HepG2 (cell line): ENCODE measurements around the gene LMAN1L. TPM values are rescaled to one million over a fixed set of nuclear protein-coding genes. Genes with fewer than 3 reads are reported as not detected.
A peak's percentile ranks its signal among the peaks of the same experiment; 100 is the strongest.

Source experiments
- ESRRA ChIP-seq: sonication (generic); formaldehyde crosslinking; IDR thresholded peaks from 2 replicates; pipeline ENCODE4 v1.5.1; 2020; ENCODE audit warnings: mild to moderate bottlenecking, low read depth, missing genetic modification reagents
- HDAC2 ChIP-seq: sonication (generic); formaldehyde crosslinking; IDR thresholded peaks from 2 replicates; pipeline ENCODE4 v1.4.0; 2020; ENCODE audit warnings: missing genetic modification reagents
- KDM5A ChIP-seq: fragments of 200-600 bp; sonication (generic); IDR thresholded peaks from 2 replicates; pipeline ENCODE4 v1.7.0; 2018; ENCODE audit warnings: antibody characterized with exemption, mild to moderate bottlenecking, low read length, borderline replicate concordance
- KLF9 ChIP-seq: IDR thresholded peaks from 2 replicates; pipeline ENCODE4 v1.6.1; 2016; ENCODE audit warnings: low read depth
- LCORL ChIP-seq, 2 experiments: fragments of 450-650 bp in 1 of 2; sonication (generic) in 1 of 2; formaldehyde crosslinking in 1 of 2; IDR thresholded peaks; 2 replicates each; pipeline versions ENCODE4 v1.5.0 to v1.6.1; 2017 to 2020; ENCODE audit warnings: antibody characterized with exemption in 1 of 2, missing genetic modification reagents in 1 of 2
- MED1 ChIP-seq: sonication (generic); formaldehyde crosslinking; IDR thresholded peaks from 2 replicates; pipeline ENCODE4 v1.4.0; 2020; ENCODE audit warnings: missing genetic modification reagents
- MTF2 ChIP-seq: sonication (generic); formaldehyde crosslinking; IDR thresholded peaks from 2 replicates; pipeline ENCODE4 v1.5.0; 2020; ENCODE audit warnings: missing genetic modification reagents, borderline replicate concordance
- NR2F2 ChIP-seq: IDR thresholded peaks from 2 replicates; pipeline ENCODE4 v1.6.1; 2012; ENCODE audit warnings: low read depth, inconsistent platforms, borderline replicate concordance
- RBAK ChIP-seq: sonication (generic); formaldehyde crosslinking; IDR thresholded peaks from 2 replicates; pipeline ENCODE4 v1.5.1; 2020; ENCODE audit warnings: mild to moderate bottlenecking, missing genetic modification reagents
- RBFOX2 ChIP-seq: fragments of 200-400 bp; formaldehyde crosslinking; IDR thresholded peaks from 2 replicates; pipeline ENCODE4 v1.6.1; 2017; ENCODE audit warnings: low read depth, mild to moderate bottlenecking, low read length
- RFX3 ChIP-seq: IDR thresholded peaks from 2 replicates; pipeline ENCODE4 v1.6.1; 2016; ENCODE audit warnings: missing biosample characterization, missing genetic modification reagents
- SPEN ChIP-seq: sonication (generic); formaldehyde crosslinking; IDR thresholded peaks from 2 replicates; pipeline ENCODE4 v1.5.1; 2020; ENCODE audit warnings: low read depth, mild to moderate bottlenecking, missing genetic modification reagents
- ZFY ChIP-seq: sonication (generic); formaldehyde crosslinking; IDR thresholded peaks from 2 replicates; pipeline ENCODE4 v1.4.0; 2020; ENCODE audit warnings: missing genetic modification reagents
- ZMAT3 ChIP-seq: sonication (generic); formaldehyde crosslinking; conservative IDR thresholded peaks from 2 replicates; pipeline ENCODE4 v1.7.0; 2021; ENCODE audit warnings: missing genetic modification reagents
- ZNF207 ChIP-seq: fragments of 450-650 bp; IDR thresholded peaks from 2 replicates; pipeline ENCODE4 v1.6.1; 2016; ENCODE audit warnings: antibody characterized with exemption, borderline replicate concordance
- ZNF264 ChIP-seq: sonication (generic); formaldehyde crosslinking; IDR thresholded peaks from 2 replicates; pipeline ENCODE4 v1.4.0; 2020; ENCODE audit warnings: missing genetic modification reagents
- ZNF543 ChIP-seq: sonication (generic); formaldehyde crosslinking; IDR thresholded peaks from 2 replicates; pipeline ENCODE4 v1.4.0; 2020; ENCODE audit warnings: mild to moderate bottlenecking, missing genetic modification reagents
- ZNF550 ChIP-seq: sonication (generic); formaldehyde crosslinking; IDR thresholded peaks from 2 replicates; pipeline ENCODE4 v1.4.0; 2020; ENCODE audit warnings: mild to moderate bottlenecking, missing genetic modification reagents, borderline replicate concordance
- ZNF629 ChIP-seq: sonication (generic); formaldehyde crosslinking; conservative IDR thresholded peaks from 2 replicates; pipeline ENCODE4 v1.5.0; 2020; ENCODE audit warnings: missing genetic modification reagents
- ZNF768 ChIP-seq: sonication (generic); formaldehyde crosslinking; IDR thresholded peaks from 2 replicates; pipeline ENCODE4 v1.4.0; 2020; ENCODE audit warnings: missing genetic modification reagents
- polyA plus RNA-seq, 8 experiments: library from polyadenylated mRNA; depleted of rRNA in 3 of 8; stranded (reverse) in 7 of 8; unstranded in 1 of 8; fragments of >200 nt; fragmentation: Illumina TruSeq in 4 of 8; extraction: Trizol in 4 of 8; gene quantifications; 2 replicates each; pipeline versions ENCODE4 v1.2.1 to v1.2.3, GENCODE V29; 2011 to 2016; ENCODE audit warnings: low read depth in 4 of 8, missing spikeins in 1 of 8, mixed read lengths in 1 of 8; ENCODE audit not compliant: insufficient read depth in 1 of 8
- total RNA-seq, 5 experiments: library from RNA; depleted of rRNA; stranded (reverse); fragments of >200 nt; fragmentation: Illumina TruSeq; extraction: Trizol; gene quantifications; 2 replicates each; pipeline ENCODE4 v1.2.3, GENCODE V29; 2016; ENCODE audit warnings: low read depth in 1 of 5
- TF ChIP-seq, protein P1 (sequence below): sonication (generic); formaldehyde crosslinking; IDR thresholded peaks from 2 replicates; pipeline ENCODE4 v1.8.0; 2022; ENCODE audit warnings: mild to moderate bottlenecking, missing genetic modification reagents; ENCODE audit not compliant: insufficient replicate concordance
- TF ChIP-seq, protein P2 (sequence below): sonication (generic); formaldehyde crosslinking; IDR thresholded peaks from 2 replicates; pipeline ENCODE4 v1.8.1; 2023; ENCODE audit warnings: mild to moderate bottlenecking, missing genetic modification reagents
- TF ChIP-seq, protein P3 (sequence below): sonication (generic); formaldehyde crosslinking; IDR thresholded peaks from 2 replicates; pipeline ENCODE4 v1.5.0; 2020; ENCODE audit warnings: missing genetic modification reagents
- TF ChIP-seq, protein P4 (sequence below): sonication (generic); formaldehyde crosslinking; IDR thresholded peaks from 2 replicates; pipeline ENCODE4 v1.8.1; 2023; ENCODE audit warnings: mild to moderate bottlenecking, missing genetic modification reagents, borderline replicate concordance
- TF ChIP-seq, protein P5 (sequence below): sonication (generic); formaldehyde crosslinking; conservative IDR thresholded peaks from 2 replicates; pipeline ENCODE4 v1.4.0; 2020; ENCODE audit warnings: missing genetic modification reagents

LMAN1L gene
- total and polyA plus RNA-seq, 2 of the 13 experiments (the other 11 are each of a cell fraction or from before 2014, with no cell fraction given) = not detected

DNA sequence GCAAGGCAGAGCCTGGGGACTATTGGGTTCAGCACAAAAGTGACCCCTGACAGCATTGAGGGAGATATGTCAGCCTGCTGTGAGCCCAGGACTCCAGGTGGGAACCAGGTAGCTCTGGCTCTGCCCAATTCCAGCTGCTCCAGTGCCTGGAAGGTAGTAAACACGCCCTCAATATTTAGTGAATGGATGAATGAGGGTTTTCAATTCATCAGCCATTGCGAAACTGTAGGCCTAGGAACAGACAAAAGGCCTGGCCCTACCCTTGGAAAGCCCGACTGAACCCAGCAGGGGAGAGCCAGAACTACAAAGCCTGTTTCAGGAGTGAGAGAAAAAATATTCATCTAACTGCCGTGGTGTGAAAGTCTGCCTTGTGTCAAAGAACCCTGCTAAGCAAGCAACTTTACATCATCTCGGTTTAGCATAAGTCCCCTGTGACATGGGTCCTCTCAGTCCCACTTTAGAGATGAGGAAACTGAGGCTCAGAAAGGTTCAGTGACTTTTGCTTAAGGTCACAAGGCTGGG, 38.8 kb upstream of the LMAN1L start (continued):
- TF ChIP-seq, protein P1, sequence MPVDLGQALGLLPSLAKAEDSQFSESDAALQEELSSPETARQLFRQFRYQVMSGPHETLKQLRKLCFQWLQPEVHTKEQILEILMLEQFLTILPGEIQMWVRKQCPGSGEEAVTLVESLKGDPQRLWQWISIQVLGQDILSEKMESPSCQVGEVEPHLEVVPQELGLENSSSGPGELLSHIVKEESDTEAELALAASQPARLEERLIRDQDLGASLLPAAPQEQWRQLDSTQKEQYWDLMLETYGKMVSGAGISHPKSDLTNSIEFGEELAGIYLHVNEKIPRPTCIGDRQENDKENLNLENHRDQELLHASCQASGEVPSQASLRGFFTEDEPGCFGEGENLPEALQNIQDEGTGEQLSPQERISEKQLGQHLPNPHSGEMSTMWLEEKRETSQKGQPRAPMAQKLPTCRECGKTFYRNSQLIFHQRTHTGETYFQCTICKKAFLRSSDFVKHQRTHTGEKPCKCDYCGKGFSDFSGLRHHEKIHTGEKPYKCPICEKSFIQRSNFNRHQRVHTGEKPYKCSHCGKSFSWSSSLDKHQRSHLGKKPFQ (CRISPR knock-in tag) = no peak
- TF ChIP-seq ZFY (CRISPR knock-in tag) (peak; percentile 46), ESRRA (CRISPR knock-in tag) (no peak), LCORL (IDR thresholded peaks at IDR 0.05) (no peak), LCORL (CRISPR knock-in tag; IDR thresholded peaks at IDR 0.05) (0 out of 2 replicates have a peak, but pooled peaks have one; percentile 24), RBFOX2 (no peak), KDM5A (no peak), NR2F2 (no peak), ZNF207 (no peak), SPEN (CRISPR knock-in tag) (no peak), ZNF264 (CRISPR knock-in tag) (no peak), KLF9 (CRISPR knock-in tag) (no peak), RFX3 (CRISPR knock-in tag) (no peak), ZNF543 (CRISPR knock-in tag) (no peak), MED1 (CRISPR knock-in tag) (no peak), ZMAT3 (CRISPR knock-in tag) (no peak), ZNF768 (no peak), RBAK (CRISPR knock-in tag) (no peak), ZNF550 (CRISPR knock-in tag) (no peak), ZNF629 (CRISPR knock-in tag) (peak; percentile 81), MTF2 (no peak), HDAC2 (CRISPR knock-in tag) (peak; percentile 19; the same call in 1 of the 2 replicates)
- TF ChIP-seq, protein P2, sequence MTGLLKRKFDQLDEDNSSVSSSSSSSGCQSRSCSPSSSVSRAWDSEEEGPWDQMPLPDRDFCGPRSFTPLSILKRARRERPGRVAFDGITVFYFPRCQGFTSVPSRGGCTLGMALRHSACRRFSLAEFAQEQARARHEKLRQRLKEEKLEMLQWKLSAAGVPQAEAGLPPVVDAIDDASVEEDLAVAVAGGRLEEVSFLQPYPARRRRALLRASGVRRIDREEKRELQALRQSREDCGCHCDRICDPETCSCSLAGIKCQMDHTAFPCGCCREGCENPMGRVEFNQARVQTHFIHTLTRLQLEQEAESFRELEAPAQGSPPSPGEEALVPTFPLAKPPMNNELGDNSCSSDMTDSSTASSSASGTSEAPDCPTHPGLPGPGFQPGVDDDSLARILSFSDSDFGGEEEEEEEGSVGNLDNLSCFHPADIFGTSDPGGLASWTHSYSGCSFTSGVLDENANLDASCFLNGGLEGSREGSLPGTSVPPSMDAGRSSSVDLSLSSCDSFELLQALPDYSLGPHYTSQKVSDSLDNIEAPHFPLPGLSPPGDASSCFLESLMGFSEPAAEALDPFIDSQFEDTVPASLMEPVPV (CRISPR knock-in tag) = no peak
- TF ChIP-seq, protein P3, sequence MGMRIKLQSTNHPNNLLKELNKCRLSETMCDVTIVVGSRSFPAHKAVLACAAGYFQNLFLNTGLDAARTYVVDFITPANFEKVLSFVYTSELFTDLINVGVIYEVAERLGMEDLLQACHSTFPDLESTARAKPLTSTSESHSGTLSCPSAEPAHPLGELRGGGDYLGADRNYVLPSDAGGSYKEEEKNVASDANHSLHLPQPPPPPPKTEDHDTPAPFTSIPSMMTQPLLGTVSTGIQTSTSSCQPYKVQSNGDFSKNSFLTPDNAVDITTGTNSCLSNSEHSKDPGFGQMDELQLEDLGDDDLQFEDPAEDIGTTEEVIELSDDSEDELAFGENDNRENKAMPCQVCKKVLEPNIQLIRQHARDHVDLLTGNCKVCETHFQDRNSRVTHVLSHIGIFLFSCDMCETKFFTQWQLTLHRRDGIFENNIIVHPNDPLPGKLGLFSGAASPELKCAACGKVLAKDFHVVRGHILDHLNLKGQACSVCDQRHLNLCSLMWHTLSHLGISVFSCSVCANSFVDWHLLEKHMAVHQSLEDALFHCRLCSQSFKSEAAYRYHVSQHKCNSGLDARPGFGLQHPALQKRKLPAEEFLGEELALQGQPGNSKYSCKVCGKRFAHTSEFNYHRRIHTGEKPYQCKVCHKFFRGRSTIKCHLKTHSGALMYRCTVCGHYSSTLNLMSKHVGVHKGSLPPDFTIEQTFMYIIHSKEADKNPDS (CRISPR knock-in tag) = no peak
- TF ChIP-seq, protein P4, sequence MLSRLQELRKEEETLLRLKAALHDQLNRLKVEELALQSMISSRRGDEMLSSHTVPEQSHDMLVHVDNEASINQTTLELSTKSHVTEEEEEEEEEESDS = no peak
- TF ChIP-seq, protein P5, sequence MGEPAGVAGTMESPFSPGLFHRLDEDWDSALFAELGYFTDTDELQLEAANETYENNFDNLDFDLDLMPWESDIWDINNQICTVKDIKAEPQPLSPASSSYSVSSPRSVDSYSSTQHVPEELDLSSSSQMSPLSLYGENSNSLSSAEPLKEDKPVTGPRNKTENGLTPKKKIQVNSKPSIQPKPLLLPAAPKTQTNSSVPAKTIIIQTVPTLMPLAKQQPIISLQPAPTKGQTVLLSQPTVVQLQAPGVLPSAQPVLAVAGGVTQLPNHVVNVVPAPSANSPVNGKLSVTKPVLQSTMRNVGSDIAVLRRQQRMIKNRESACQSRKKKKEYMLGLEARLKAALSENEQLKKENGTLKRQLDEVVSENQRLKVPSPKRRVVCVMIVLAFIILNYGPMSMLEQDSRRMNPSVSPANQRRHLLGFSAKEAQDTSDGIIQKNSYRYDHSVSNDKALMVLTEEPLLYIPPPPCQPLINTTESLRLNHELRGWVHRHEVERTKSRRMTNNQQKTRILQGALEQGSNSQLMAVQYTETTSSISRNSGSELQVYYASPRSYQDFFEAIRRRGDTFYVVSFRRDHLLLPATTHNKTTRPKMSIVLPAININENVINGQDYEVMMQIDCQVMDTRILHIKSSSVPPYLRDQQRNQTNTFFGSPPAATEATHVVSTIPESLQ (CRISPR knock-in tag) = no peak
